Ramos (cell line): ENCODE results near the gene ZNF699.

Source experiments
- in situ Hi-C: fragments of 300-500 bp; cut with MboI; formaldehyde crosslinking; loops from one replicate; pipeline ENCODE4 v1.14.3; 2022; ENCODE audit warnings: low sequenced_read_pairs; ENCODE audit not compliant: unreplicated experiment

ZNF699 gene

GRCh38 chr19:9309139-9309973 lies at the start of gene ZNF699:
TSS of gene ZNF699 (minus strand) at chr19:9309838. CDS start at chr19:9305119, 4,719 bp downstream.
- in situ Hi-C loops: loop anchor here (25.0 kb wide), 1 partner anchor 503 kb away; the partner anchor contains the start of gene FBXL12

- in situ Hi-C loops: no loop called here
Observed at GRCh38 chr19:9354651-9355050, 45.0 kb upstream of the ZNF699 start.

- in situ Hi-C loops: no loop called here
Observed at GRCh38 chr19:9353011-9353410, 43.4 kb upstream of the ZNF699 start.

GRCh38 chr19:9352505-9352904 lies 42.9 kb upstream of the ZNF699 start:
- in situ Hi-C loops: no loop called here

- in situ Hi-C loops: no loop called here
Observed at GRCh38 chr19:9348671-9349070, 39.0 kb upstream of the ZNF699 start.

GRCh38 chr19:9348253-9348652 lies 38.6 kb upstream of the ZNF699 start:
- in situ Hi-C loops: no loop called here

- in situ Hi-C loops: no loop called here
Observed at GRCh38 chr19:9345005-9345404, 35.4 kb upstream of the ZNF699 start.

GRCh38 chr19:9342610-9343304 lies 33.1 kb upstream of the ZNF699 start:
- in situ Hi-C loops: no loop called here

GRCh38 chr19:9329999-9330398 lies 20.4 kb upstream of the ZNF699 start:
- in situ Hi-C loops: no loop called here

GRCh38 chr19:9324584-9324962 lies 14.9 kb upstream of the ZNF699 start:
- in situ Hi-C loops: loop anchor here (25.0 kb wide), 1 partner anchor 488 kb away; the partner anchor contains the start of gene FBXL12

GRCh38 chr19:9323919-9324583 lies 14.4 kb upstream of the ZNF699 start, which contains the start of gene ZNF559:
TSS of gene ZNF559 (plus strand) at chr19:9324179. CDS start at chr19:9338550, 14,371 bp downstream.
- in situ Hi-C loops: loop anchor here (25.0 kb wide), 1 partner anchor 488 kb away; the partner anchor contains the start of gene FBXL12

GRCh38 chr19:9323557-9323918 lies 13.9 kb upstream of the ZNF699 start:
- in situ Hi-C loops: loop anchor here (25.0 kb wide), 1 partner anchor 489 kb away; the partner anchor contains the start of gene FBXL12

GRCh38 chr19:9322201-9322600 lies 12.6 kb upstream of the ZNF699 start:
- in situ Hi-C loops: loop anchor here (25.0 kb wide), 1 partner anchor 490 kb away; the partner anchor contains the start of gene FBXL12

GRCh38 chr19:9321756-9322155 lies 12.1 kb upstream of the ZNF699 start:
- in situ Hi-C loops: loop anchor here (25.0 kb wide), 1 partner anchor 491 kb away; the partner anchor contains the start of gene FBXL12

GRCh38 chr19:9321338-9321737 lies 11.7 kb upstream of the ZNF699 start:
- in situ Hi-C loops: loop anchor here (25.0 kb wide), 1 partner anchor 491 kb away; the partner anchor contains the start of gene FBXL12

- in situ Hi-C loops: loop anchor here (25.0 kb wide), 1 partner anchor 499 kb away; the partner anchor contains the start of gene FBXL12
Observed at GRCh38 chr19:9313756-9314155, 4.1 kb upstream of the ZNF699 start.

- in situ Hi-C loops: loop anchor here (25.0 kb wide), 1 partner anchor 502 kb away; the partner anchor contains the start of gene FBXL12
Observed at GRCh38 chr19:9309974-9310446, 372 bp upstream of the ZNF699 start.

GRCh38 chr19:9308091-9308770 lies 1.4 kb downstream of the ZNF699 start:
- in situ Hi-C loops: loop anchor here (25.0 kb wide), 1 partner anchor 504 kb away; the partner anchor contains the start of gene FBXL12

- in situ Hi-C loops: loop anchor here (25.0 kb wide), 1 partner anchor 506 kb away; the partner anchor contains the start of gene FBXL12
Observed at GRCh38 chr19:9306443-9306842, 3.2 kb downstream of the ZNF699 start.
